Stimulated activated CD8-positive, alpha-beta memory T cell treated with anti-CD3 and anti-CD28 coated beads, Interleukin-4, amount 100 ng/mL, for 24 hours (primary cell): ENCODE measurements around the gene RRBP1.

Experiments
- DNase-seq: peaks from one replicate; pipeline ENCODE4 v3.0.0-alpha.2; 2020; ENCODE audit warnings: low read depth

The RRBP1 gene

DNA sequence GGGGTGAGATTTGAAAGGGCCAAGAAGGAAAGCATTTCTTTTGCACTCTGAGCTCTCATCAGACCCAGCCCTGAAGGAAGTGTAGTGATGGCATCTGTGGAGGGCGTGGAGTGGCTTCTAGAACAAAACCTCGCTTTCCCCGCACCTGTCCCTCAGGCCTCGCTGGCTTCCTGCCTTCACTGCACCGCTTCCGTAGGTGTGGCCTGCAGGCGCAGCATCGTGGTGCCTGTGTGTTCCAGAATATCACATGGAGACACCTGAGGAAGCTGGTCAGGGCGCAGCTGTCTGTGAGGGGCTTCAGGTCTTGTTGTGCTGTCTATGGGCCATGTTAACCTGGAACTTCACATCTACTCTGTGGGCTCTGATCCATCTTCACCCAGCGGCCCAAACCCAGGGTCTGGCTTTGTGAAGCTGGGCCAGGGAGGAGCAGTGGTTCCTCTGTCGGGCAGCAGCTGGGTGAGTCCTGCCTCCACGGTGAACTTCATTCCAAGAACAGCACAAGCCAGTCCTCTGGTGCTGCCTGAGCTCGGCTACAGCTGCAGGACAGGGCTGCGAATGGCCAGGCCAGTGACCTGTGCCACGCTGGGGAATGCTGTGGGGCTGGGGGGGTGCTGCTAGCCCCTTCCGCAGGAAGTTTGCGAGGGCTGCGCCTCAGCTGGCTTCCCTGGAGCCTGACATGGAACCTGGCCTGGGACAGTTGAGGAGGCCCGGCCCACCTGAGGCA lies 71.3 kb downstream of the RRBP1 start:
- DNase-seq = no peak

DNA sequence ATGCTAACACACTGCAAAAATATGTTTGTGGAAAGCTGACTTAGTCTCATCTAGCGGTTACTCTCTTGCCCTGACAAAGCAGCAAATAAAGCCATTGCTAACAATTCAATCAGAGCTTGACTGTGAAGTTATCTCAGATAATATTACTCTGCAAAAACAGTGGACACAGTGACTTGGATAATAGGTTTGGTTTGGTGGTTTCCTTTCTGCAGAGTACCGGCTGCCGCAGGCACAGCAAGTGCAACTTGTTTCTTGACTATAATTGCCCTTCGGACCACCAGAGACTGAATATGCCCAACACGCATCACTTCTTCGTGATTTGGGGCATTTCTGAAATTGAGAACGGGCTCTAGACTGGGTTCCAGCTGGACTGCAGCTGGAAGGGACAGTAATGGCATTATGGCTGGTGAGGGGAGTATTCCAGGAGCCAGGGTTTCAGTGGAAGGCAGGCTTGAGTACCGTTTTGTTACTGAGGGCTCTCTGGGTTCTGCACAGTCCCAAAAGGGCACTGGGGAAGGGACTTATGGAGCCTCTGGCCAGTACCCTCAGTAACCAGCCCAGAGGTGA lies 72.1 kb downstream of the RRBP1 start:
- no peak for DNase-seq

DNA sequence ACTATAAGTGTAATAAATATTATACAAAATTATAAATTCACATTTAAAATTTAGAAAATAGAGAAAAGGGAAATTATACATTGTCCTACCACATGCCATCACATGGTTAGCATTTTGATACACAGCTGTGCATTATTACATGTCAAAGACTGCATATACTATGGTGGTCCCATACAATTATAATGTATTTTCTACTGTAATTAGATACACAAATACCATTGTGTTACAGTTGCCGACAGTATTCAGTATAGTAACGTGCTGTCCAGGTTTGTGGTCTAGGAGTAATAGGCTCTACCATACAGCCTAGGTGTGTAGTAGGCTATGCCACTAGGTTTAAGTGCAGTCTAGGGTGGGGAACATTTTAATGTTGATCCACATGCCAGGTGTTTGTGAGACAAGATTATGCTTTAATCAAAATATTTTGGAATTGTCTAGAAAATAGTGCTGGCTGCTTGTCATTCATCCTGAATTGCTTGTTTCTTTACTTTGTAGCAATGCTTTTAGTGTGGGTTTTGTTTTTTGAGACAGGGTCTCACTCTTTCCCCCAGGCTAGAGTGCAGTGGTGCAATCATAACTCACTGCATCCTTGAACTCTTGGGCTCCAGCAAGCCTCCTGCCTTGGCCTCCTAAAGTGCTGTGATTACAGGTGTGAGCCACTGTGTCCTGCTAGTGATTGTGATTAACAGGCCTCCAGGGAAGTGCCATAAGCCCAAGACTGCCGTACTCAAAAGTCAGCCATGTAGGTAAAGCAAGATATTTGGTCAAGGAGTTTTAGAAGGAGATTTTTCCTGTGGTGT lies 73.1 kb downstream of the RRBP1 start:
- no peak for DNase-seq

DNA sequence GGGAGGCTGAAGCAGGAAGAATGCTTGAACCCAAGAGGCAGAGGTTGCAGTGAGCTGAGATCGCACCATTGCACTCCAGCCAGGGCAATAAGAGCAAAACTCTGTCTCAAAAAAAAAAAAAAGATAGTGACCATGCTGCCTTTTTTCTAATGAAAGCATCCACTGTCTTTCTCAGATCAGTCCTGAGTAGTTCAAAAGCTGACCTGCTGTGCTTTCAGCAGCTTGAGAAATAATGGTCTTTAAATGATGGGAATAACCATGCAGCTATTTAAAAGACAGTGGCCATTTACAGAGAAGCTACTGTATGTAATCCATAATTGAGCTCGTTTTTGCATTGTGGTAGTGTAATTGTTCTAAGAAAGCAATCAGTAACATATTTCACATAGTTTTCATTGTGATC lies 76.0 kb downstream of the RRBP1 start:
- DNase-seq = no peak

DNA sequence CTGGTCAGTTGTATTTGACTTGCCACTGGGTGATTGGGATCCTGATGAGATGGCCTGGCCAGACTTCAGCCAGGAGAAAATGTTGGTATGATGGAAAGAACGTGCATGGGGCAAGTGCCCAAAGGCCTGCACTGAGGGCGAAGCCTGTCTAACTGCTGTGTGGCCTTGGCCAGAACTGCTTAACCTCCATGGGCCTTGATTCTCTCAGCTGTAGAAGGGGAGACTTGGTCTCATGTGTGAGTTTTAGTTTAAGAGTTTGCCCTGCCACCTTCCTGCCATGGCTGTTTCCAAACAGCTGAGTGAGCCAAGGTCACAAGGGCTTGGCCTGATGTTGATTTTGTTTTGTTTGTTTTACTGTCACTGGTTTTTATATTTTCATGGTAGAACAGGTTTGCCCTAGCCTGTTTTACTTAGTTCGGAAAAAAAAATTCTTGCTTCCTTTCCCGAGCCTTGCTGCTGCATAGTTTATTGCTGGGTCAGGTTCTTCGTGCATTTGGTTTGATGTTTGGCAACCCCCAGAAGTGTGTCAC lies 76.8 kb downstream of the RRBP1 start:
- no peak for DNase-seq

DNA sequence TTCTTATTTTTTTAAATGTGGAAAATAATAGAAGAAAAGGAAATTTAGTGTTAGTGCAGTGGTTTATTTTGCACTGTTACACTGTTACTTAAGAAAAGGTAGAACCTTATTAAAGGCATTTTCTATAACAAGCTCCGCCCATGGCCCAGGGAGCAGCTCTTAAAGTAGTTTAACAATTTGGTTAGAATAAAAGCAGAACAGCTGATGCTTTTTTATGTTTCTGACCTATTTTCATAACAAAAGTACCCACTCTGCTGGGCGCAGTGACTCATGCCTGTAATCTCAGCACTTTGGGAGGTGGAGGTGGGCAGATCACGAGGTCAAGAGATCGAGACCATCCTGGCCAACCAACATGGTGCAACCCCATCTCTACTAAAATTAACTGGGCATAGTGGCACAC lies 79.5 kb downstream of the RRBP1 start:
- DNase-seq = no peak

DNA sequence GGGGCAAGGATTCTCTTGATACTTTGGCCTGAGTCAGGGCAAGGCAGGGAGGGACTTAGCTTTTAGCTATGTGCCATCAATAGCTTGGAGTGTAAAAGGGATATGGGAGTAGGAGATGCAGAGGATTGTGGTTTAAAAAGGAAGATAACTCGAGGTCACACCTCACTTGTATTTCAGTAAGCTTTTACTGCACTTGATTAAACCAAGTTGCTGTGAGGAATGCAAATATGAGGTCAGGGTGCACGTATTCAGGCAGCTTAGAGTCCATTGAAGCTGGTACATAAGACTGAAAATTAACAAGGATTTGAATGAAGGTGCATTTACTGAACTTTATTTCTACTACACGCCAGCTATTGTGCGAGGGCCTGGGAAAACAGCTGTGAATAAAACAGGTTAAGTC lies 80.1 kb downstream of the RRBP1 start:
- DNase-seq = no peak

DNA sequence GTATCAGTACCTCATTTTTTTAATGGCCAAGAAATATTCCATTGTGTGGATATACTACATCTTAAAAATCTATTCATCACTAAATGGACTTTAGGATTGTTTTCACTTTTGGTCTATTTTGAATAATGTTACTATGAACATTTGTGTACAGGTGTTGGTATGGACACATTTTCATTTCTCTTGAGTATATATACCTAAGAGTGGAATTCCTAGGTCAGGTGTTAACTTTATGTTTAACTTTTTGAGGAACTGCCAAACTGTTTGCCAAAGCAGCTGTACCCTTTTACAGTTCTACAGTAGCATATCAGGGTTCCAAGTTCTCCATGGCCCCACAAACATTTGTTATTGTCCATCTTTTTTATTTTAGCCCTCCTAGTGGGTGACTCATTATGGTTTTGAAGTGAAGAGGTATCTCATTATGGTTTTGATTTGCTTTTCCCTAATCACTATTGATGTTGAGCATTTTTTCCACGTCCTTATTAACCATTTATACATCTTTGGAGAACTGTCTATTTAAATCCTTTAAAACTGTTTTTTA lies 84.0 kb downstream of the RRBP1 start:
- no peak for DNase-seq

DNA sequence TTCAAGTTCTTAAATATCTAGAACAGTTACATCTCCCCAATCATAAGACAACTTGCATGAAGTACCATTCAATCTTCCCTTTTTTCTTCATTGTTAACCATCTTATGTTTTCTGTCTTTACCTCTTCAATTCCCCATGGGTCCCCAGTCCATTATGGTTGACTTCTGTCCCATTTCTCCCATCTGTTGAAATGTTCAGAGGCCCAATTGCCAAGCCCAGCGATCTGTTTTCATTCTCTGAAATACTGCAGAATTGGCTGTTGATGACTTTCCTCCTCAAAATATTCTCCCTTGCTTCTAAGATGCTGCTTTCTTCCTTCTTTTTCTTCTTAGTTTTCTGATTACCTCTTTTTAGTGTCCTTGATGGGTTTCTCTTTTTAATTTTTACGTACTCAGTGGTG lies 86.2 kb downstream of the RRBP1 start:
- DNase-seq = no peak

DNA sequence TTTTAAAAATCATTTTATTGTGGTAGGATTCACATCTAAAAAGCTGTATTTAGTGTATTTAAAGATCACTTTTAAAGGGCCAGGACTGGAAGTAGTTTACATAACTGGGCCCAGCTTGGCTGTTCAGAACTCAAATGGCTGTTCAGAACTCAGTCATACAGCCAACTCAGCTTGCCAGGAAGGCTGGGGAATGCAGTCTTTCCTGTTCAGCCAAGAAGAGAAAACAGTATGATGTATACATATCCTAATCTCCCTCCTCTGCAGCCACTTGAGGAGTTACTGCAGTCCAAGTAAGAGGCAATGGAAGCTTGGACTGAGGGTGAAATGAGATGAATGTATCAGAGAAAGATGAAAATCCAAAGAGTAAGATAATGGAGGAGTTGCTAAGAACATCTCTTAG lies 87.6 kb downstream of the RRBP1 start:
- DNase-seq = no peak

DNA sequence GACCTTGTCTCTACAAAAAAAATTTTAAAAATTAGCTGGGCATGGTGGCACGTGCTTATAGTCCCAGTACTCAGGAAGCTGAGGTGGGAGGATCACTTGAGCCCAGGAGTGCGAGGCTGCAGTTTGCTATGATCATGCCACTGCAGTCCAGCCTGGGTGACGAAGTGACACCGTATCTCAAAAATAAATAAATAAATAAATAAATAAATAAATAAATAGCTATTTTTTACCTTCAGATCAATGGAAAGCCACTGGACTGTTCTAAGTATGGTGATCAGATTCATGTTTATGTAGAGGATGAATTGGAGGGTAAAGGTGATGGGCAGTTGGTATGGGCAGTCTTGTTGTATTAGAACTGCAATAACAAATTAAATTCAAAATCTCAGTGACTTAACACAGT lies 88.1 kb downstream of the RRBP1 start:
- no peak for DNase-seq

DNA sequence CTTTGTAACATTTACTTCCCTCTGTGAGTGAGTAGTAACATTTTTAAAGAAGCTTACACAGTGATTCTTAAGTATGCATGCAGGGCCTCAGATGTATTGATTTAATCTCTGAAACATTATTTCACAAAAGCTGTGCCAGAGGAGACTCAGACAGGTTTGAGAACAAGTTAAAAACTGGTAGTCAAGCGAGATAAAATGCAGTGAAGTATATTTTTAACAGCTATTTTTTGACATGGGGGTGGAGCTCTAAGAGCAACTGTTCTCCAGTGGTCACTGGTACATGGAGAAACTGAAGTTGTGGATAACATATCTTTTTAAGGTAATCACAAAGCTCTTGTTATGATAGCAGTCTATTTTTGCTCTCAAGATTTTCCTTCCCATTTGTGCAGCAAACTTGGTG lies 91.8 kb downstream of the RRBP1 start:
- no peak for DNase-seq

DNA sequence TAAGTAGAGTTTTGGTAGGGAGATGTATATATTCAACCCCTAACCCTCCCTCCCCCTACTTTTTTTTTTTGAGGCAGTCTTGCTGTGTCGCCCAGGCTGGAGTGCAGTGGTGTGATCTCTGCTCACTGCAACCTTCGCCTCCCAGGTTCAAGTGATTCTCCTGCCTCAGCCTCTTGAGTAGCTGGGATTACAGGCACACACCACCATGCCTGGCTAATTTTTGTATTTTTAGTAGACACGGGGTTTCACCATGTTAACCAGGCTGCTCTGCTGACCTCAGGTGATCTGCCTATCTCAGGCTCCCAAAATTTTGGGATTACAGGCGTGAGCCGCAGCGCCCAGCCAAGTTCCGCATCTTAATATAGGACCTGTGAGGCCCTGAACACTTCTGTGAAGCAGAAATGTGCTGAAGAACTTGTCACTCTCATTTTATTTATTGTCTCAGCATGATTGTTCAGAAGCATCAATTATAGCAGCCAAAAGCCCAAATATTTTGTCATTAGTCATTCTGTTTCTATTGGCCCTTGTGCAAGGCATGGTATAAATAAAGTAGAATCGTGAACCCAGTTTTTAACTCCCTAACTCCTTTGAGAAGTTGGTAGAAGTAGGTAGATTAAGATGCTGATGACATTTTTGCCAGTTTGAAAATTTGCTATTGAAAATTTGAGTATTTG lies 92.7 kb downstream of the RRBP1 start:
- DNase-seq = no peak

DNA sequence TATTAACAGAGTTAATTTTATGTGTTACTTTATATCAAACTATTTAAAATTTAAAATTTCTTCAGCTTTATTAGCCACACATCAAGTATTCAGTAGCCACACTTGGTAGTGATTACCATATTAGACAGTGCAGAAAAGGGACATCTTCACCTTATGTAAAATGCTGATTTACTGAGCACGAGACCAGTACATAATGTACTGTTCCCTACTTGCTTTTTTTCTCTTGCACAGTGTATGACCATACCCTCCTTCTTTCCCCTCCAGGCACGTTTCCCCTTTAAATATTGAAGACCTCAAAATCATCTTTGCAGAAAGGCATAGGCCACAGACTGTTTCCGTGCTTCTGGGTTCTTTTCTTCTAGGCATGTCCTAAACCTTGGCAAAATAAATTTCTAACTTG lies 94.2 kb downstream of the RRBP1 start:
- no peak for DNase-seq

DNA sequence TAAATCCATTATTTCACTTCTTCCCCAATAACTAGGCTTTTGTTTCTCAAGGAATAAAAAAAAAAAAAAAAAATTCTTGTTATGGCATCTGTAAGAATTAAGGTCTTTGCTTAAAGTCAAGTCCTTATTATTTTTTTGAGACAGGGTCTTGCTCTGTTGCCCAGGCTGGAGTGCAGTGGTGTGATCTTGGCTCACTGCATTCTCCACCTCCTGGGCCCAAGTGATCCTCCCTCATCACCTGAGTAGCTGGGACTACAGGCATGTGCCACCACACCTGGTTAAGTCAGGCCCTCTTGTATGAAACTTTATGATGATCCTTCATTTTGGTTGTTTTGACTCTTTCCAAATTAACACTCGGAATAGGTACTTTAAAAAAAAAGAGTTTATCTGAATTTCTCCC lies 94.9 kb downstream of the RRBP1 start:
- DNase-seq = no peak

DNA sequence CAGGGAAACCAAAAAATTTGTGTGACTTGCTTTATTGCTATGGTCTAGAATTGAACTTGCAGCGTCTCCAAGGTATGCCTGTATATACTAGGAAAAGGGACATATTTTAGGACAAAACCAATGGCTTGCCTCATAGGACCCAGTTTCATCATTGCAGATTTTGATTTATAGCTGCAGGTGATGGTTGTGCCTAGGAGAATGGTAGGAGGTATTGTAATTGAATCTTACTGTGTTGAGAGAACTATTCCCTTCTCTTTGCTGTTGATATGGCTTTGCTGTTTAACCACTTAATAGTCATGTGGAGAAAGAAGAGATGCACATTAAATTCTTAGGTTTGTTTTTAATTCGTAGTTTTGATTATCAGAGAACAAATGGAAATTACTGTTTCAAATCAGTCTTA lies 95.8 kb downstream of the RRBP1 start:
- DNase-seq = no peak

DNA sequence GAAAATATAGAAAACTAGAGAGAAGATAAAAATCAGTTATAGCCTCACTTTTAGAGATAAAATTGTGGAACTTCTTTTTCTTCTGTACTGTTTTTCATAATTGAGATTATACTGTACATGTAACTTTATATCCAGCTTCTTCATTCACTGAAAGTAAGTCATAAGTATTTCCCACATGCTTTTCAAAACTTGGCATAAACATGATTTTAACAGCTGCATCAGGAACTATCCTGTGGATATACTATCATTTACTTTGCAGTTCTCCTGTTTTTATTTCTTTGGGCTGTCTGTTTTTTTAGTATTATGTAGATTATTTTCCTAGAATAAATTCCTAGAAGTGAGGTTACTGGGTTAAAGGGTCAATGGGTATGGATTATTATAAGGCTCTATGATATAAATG lies 97.4 kb downstream of the RRBP1 start:
- no peak for DNase-seq

DNA sequence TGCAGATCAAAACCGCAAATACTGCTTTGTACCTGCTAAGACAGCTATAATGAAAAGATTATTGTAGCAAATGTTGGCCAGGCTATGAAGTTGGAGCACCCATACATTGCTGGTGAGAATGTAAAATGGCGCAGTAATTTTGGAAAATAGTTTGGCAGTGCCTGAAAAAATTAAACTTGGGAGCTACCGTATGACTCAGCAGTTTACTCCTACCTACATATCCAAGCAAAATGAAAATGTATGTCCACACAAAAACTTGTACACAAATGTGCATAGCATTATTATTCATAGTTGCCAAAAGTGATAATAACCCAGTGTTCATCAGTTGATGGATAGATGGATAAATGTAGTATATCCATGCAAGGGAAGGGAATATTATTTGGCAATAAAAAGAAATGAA lies 98.9 kb downstream of the RRBP1 start:
- no peak for DNase-seq

DNA sequence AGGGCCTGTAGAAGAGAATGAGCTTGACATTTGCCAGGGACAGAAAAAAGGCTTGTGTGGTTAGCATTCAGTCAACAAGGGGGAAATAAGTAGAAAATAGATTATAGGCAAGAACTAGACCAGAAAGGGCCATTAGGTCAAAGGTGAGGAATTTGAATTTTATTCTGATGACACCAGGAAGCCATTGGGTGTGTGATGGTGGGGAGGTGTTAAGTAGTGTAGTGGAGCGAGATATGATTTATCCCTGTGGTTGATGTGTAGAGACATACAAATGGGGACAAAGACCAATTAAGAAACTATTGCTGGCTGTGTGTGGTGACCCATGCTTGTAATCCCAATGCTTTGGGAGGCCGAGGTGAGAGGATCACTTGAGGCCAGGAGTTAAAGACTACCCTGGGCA lies 101.1 kb downstream of the RRBP1 start:
- no peak for DNase-seq

DNA sequence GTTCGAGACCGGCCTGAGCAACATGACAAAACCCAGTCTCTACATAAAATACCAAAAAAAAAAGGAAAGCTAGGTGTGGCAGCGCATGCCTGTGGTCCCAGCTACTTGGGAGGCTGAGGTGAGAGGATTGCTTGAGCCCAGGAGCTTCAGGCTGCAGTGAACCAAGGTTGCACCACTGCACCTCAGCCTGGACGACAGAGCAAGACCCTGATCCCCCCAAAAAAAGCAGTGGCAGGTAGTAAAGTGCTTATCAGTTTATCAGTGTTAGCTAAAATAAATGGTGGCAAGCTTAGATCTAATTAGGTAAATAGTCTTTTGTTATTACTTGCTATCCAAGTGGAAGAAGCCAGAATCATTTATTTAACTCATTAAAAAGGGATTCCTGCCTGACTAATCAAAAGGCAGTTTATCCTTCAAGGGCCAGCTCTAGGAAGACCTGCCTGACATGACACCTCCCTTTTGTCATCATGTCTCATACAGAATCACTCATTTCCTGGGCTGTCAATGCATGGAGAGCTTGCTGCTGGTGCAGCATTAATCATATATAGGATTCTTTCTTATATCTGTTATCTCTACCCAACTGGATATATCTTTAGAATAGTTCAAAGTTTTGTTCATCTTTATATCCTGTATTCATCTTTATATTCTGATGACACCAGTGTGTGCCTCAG lies 102.5 kb downstream of the RRBP1 start:
- DNase-seq = no peak

DNA sequence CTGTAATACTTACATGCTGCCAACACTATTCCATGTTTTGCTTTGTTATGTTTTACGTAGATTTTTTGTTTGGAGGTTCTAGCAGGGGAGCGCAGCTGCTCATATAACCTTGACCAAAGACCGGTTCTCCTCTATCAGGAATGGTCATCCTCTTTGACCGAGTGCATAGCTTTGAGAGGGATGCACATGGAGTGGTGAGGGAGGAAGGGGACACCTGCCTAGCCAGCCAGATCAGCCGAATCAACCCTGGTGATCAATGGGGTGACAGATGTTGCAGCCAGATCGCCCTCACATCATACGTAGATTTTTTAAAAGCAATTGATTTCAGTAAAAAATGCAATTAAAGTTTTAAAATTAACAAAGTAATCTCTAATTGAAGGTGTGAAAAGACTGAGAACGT lies 105.8 kb downstream of the RRBP1 start:
- DNase-seq = no peak

DNA sequence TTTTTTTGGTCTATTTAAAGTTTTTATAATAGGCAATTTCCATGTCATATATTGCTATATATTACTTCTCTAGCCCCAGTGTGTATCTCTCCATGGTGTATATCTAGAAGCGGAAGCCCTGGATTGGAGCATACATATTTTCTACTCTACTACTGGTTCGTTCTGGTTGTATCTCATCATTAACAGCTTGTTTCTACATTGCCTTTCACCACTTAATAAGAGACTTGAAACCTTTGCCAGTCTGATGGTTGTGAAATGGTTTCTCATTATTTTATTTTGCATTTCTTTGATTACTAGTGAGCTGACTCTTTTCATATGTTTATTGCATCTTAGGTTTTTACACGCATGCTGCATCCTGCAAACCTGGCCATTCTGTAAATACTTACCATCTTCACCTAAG lies 108.6 kb downstream of the RRBP1 start:
- DNase-seq = no peak
